Neural progenitor cell (in vitro differentiated cells): ENCODE data around the gene IQCN. TPM values are rescaled to one million over a fixed set of nuclear protein-coding genes. Genes with fewer than 3 reads are reported as not detected.

Experiments used
- DNase-seq: peaks from one replicate; pipeline ENCODE4 v3.0.0-alpha.2; 2016; ENCODE audit warnings: low spot score
- H2AFZ ChIP-seq: fragments of 200-600 bp; sonication (generic); replicated peaks from 2 replicates; pipeline ENCODE4 v1.6.1; 2016; ENCODE audit warnings: antibody characterized with exemption
- H3F3A ChIP-seq: fragments of 200-600 bp; sonication (generic); 2 replicates; pipeline ENCODE4 v1.6.1; 2016; ENCODE audit warnings: antibody characterized with exemption, low read depth
- H3K27ac ChIP-seq: fragments of 200-600 bp; sonication (generic); 2 replicates; pipeline ENCODE4 v1.5.1; 2016; ENCODE audit warnings: mild to moderate bottlenecking
- H3K27me3 ChIP-seq: fragments of 200-600 bp; sonication (generic); 2 replicates; pipeline ENCODE4 v1.6.1; 2016; ENCODE audit warnings: mild to moderate bottlenecking, moderate library complexity
- H3K36me3 ChIP-seq: fragments of 200-600 bp; sonication (generic); 2 replicates; pipeline ENCODE4 v1.5.1; 2016
- H3K4me1 ChIP-seq: fragments of 200-600 bp; sonication (generic); 2 replicates; pipeline ENCODE4 v1.6.1; 2016; ENCODE audit warnings: mixed run types
- H3K4me2 ChIP-seq: fragments of 200-600 bp; sonication (generic); 2 replicates; pipeline ENCODE4 v1.6.1; 2016
- H3K4me3 ChIP-seq: fragments of 200-600 bp; sonication (generic); 2 replicates; pipeline ENCODE4 v1.5.1; 2016
- H3K79me2 ChIP-seq: fragments of 200-600 bp; sonication (generic); 2 replicates; pipeline ENCODE4 v1.6.1; 2016; ENCODE audit warnings: low read depth
- H3K9ac ChIP-seq: fragments of 200-600 bp; sonication (generic); 2 replicates; pipeline ENCODE4 v1.6.1; 2016
- H3K9me3 ChIP-seq: fragments of 200-600 bp; sonication (generic); 2 replicates; pipeline ENCODE4 v1.5.1; 2016; ENCODE audit warnings: low read depth
- H4K20me1 ChIP-seq: fragments of 200-600 bp; sonication (generic); 2 replicates; pipeline ENCODE4 v1.6.1; 2016; ENCODE audit warnings: low read depth
- H3K27ac Mint-ChIP-seq: 3 replicates; pipeline ENCODE4 v1.8.0; 2021; ENCODE audit warnings: mixed read lengths
- H3K27me3 Mint-ChIP-seq: 2 replicates; pipeline ENCODE4 v1.8.0; 2022; ENCODE audit warnings: low read depth, mild to moderate bottlenecking, inconsistent platforms, moderate library complexity, mixed read lengths; ENCODE audit not compliant: insufficient read depth
- H3K36me3 Mint-ChIP-seq: 3 replicates; pipeline ENCODE4 v1.8.0; 2021; ENCODE audit warnings: mixed read lengths
- H3K4me1 Mint-ChIP-seq: 3 replicates; pipeline ENCODE4 v1.8.0; 2021; ENCODE audit warnings: mixed read lengths
- H3K4me3 Mint-ChIP-seq: 3 replicates; pipeline ENCODE4 v1.8.0; 2021; ENCODE audit warnings: mild to moderate bottlenecking, moderate library complexity, mixed read lengths
- H3K9me3 Mint-ChIP-seq: 3 replicates; pipeline ENCODE4 v1.8.0; 2020; ENCODE audit warnings: mixed read lengths
- EZH2 ChIP-seq: fragments of 200-600 bp; sonication (generic); IDR thresholded peaks from 2 replicates; pipeline ENCODE4 v1.6.1; 2017; ENCODE audit warnings: antibody characterized with exemption, mild to moderate bottlenecking, moderate library complexity
- EZH2phosphoT487 ChIP-seq: fragments of 200-600 bp; sonication (generic); IDR thresholded peaks from 2 replicates; pipeline ENCODE4 v1.6.1; 2017; ENCODE audit warnings: antibody characterized with exemption
- total RNA-seq: library from RNA; depleted of rRNA; stranded (reverse); fragments of >200 nt; gene quantifications from 2 replicates; pipeline ENCODE4 v1.2.3, GENCODE V29; 2015; ENCODE audit warnings: low replicate concordance
- TF ChIP-seq, protein P1 (sequence below): fragments of 200-600 bp; sonication (generic); IDR thresholded peaks from 2 replicates; pipeline ENCODE4 v1.5.1; 2017; ENCODE audit warnings: antibody characterized with exemption, mild to moderate bottlenecking

The IQCN gene
- total RNA-seq, 1 donor from 2014 or later, result 0.11 TPM

DNA sequence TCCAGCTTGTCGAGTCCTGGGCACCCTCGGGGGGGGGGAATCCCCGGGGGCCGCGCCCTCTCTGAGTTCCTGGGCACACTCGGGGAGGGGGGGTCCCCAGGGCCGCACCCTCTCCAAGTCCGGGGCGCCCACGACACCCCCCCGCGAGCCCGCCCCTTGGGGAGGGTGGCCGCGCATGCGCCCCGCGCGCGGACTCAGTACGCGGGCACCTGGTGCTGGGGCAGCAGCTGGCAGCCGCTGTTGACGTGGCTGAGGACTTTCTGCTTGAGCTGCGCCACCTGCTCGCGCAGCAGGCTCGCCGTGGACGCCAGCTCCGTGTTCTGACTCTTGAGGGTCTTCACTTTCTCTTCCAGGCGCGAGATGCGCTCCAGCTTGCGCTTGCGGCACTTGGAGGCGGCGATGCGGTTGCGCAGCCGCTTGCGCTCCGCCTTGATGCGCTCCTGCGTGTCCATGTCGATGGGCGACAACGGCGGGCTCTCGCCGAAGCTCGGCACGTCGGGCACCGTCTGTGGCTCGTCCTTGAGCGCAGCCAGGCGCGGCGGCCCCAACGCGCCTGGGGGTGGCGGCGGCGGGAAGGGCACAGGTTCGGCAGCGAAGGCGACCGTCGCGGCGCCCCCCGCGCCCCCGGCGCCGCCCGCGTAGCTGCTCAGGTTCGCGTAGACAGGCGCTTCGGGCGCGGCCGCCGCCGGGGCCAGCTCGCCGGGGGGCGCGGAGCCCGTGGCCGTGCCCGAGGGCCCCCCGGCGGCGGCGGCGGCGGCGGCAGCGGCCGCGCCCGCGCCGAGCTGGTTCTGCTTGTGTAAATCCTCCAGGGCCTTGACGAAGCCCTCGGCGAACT, 6.2 kb upstream of the IQCN start:
- peaks cover 27% of the 10 kb centered on the region for H3K27me3 Mint-ChIP-seq
- H3K4me2 ChIP-seq, result peak overlapping the region; percentile 90
- H3K27ac Mint-ChIP-seq, result peak overlapping the region; percentile 88
- peaks cover 4% of the 10 kb centered on the region for H3K9me3 Mint-ChIP-seq
- TF ChIP-seq, protein P1, sequence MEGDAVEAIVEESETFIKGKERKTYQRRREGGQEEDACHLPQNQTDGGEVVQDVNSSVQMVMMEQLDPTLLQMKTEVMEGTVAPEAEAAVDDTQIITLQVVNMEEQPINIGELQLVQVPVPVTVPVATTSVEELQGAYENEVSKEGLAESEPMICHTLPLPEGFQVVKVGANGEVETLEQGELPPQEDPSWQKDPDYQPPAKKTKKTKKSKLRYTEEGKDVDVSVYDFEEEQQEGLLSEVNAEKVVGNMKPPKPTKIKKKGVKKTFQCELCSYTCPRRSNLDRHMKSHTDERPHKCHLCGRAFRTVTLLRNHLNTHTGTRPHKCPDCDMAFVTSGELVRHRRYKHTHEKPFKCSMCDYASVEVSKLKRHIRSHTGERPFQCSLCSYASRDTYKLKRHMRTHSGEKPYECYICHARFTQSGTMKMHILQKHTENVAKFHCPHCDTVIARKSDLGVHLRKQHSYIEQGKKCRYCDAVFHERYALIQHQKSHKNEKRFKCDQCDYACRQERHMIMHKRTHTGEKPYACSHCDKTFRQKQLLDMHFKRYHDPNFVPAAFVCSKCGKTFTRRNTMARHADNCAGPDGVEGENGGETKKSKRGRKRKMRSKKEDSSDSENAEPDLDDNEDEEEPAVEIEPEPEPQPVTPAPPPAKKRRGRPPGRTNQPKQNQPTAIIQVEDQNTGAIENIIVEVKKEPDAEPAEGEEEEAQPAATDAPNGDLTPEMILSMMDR, result no peak
- TF ChIP-seq EZH2phosphoT487 (no peak), EZH2 (no peak)
- H3K27me3 ChIP-seq, result no peaks in the 10 kb centered on the region
- DNase-seq, result peak; percentile 81
- peaks cover 11% of the 10 kb centered on the region for H3K36me3 Mint-ChIP-seq
- H3K27ac ChIP-seq, result peak overlapping the region; percentile 94
- no peak overlapping the region for H2AFZ ChIP-seq
- H3K79me2 ChIP-seq, result peaks cover 53% of the 10 kb centered on the region
- no peaks in the 10 kb centered on the region for H3K36me3 ChIP-seq
- H3K4me3 Mint-ChIP-seq, result peak overlapping the region; percentile 96
- H3F3A ChIP-seq, result peaks cover 44% of the 10 kb centered on the region
- H3K4me1 ChIP-seq, result no peaks in the 10 kb centered on the region
- H3K4me1 Mint-ChIP-seq, result peaks cover 31% of the 10 kb centered on the region
- peak overlapping the region; percentile 96 for H3K9ac ChIP-seq
- H3K9me3 ChIP-seq, result no peaks in the 10 kb centered on the region
- H4K20me1 ChIP-seq, result peaks cover 48% of the 10 kb centered on the region
- peak overlapping the region; percentile 99 for H3K4me3 ChIP-seq

DNA sequence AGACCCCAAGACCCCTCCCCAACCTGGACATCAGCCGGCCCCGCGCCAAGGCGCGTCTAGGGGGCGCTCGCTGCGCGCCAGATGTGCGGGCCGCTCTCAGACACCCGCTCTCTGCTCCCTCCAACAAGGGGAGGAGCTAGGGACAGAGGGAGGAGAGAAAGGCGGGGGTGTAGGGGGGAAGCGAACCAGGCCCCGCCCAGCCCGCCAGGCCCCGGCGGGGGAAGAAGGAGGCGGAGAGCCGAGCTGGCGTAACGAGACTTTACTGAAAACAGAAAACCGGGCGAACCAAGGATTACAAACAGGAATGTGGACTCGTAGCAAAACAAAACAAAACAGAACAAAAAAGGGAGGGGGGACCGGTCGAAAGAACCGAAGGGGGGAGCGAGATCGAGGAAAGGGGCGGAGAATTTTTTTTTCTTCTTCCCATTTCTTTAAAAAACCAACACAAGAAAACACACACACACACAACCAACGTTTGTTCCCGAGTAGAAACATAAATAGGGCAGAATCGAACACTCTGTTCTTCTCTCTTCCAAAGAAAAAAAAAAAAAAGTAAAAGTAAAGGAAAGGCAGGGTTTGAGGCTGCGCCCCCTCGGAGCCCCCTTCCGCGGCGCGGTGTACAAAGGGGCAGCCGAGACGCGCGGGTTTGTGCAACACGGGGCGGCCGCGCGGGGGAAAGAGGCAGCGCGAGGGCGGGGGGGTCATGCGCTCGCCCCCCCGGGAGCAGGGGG, 5.4 kb upstream of the IQCN start:
- peak overlapping the region; percentile 99 for H3K4me3 ChIP-seq
- no peak for TF ChIP-seq EZH2phosphoT487
- no peak for TF ChIP-seq EZH2
- TF ChIP-seq, protein P1, result peak; percentile 98
- H3K79me2 ChIP-seq, result peaks cover 57% of the 10 kb centered on the region
- Mint-ChIP-seq H3K4me3 (peak overlapping the region; percentile 96), H3K27me3 (peaks cover 27% of the 10 kb centered on the region), H3K4me1 (peaks cover 28% of the 10 kb centered on the region), H3K9me3 (peaks cover 4% of the 10 kb centered on the region), H3K27ac (peak overlapping the region; percentile 99), H3K36me3 (peaks cover 11% of the 10 kb centered on the region)
- no peaks in the 10 kb centered on the region for H3K4me1 ChIP-seq
- peak; percentile 99 for DNase-seq
- peaks cover 40% of the 10 kb centered on the region for H3F3A ChIP-seq
- H2AFZ ChIP-seq, result no peak overlapping the region
- peak overlapping the region; percentile 90 for H3K4me2 ChIP-seq
- H3K36me3 ChIP-seq, result no peaks in the 10 kb centered on the region
- peak overlapping the region; percentile 96 for H3K9ac ChIP-seq
- no peaks in the 10 kb centered on the region for H3K27me3 ChIP-seq
- H3K27ac ChIP-seq, result peak overlapping the region; percentile 94
- peaks cover 56% of the 10 kb centered on the region for H4K20me1 ChIP-seq
- H3K9me3 ChIP-seq, result no peaks in the 10 kb centered on the region

DNA sequence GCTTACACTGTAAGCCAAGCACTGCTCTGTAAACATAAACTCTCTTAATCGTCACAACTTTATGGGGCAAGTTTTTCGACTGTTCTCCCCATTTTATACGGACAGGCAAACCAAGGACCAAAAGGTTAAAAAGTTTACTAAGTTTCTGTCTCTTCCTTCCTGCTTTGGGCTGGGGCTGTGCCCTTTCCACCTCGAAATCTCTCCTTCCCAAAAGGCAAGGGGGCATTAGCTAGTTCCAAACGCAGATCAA, 4.9 kb upstream of the IQCN start:
- peak overlapping the region; percentile 90 for H3K4me2 ChIP-seq
- no peaks in the 10 kb centered on the region for H3K4me1 ChIP-seq
- peaks cover 40% of the 10 kb centered on the region for H3F3A ChIP-seq
- H3K36me3 ChIP-seq, result no peaks in the 10 kb centered on the region
- no peaks in the 10 kb centered on the region for H3K27me3 ChIP-seq
- TF ChIP-seq, protein P1, result no peak
- TF ChIP-seq EZH2, result no peak
- no peak for TF ChIP-seq EZH2phosphoT487
- no peak overlapping the region for H3K27ac ChIP-seq
- peak overlapping the region; percentile 31 for H3K9ac ChIP-seq
- H2AFZ ChIP-seq, result no peak overlapping the region
- DNase-seq, result no peak
- peak overlapping the region; percentile 99 for H3K4me3 ChIP-seq
- H3K9me3 Mint-ChIP-seq, result peaks cover 4% of the 10 kb centered on the region
- peaks cover 60% of the 10 kb centered on the region for H4K20me1 ChIP-seq
- peaks cover 27% of the 10 kb centered on the region for H3K27me3 Mint-ChIP-seq
- H3K4me3 Mint-ChIP-seq, result peak overlapping the region; percentile 96
- H3K79me2 ChIP-seq, result peaks cover 57% of the 10 kb centered on the region
- peaks cover 25% of the 10 kb centered on the region for H3K4me1 Mint-ChIP-seq
- peak overlapping the region; percentile 99 for H3K27ac Mint-ChIP-seq
- H3K36me3 Mint-ChIP-seq, result peaks cover 11% of the 10 kb centered on the region
- H3K9me3 ChIP-seq, result no peaks in the 10 kb centered on the region
